Cardiac muscle cell (in vitro differentiated cells and primary cell): ENCODE results near the gene WNT4. TPM values are rescaled to one million over a fixed set of nuclear protein-coding genes. Genes with fewer than 3 reads are reported as not detected.

ENCODE experiments used
- DNase-seq, 2 donors: peaks; one replicate each; pipeline versions ENCODE4 v3.0.0 to v3.0.0-alpha.2; 2010 to 2017; ENCODE audit warnings: low read depth in 1 of 2, low spot score in 1 of 2
- H3K27ac ChIP-seq: fragments of 200-600 bp; sonication (generic); 2 replicates; pipeline ENCODE4 v1.5.1; 2016
- H3K27me3 ChIP-seq: fragments of 200-600 bp; sonication (generic); 2 replicates; pipeline ENCODE4 v1.6.0; 2016; ENCODE audit warnings: control low read depth
- H3K36me3 ChIP-seq: fragments of 200-600 bp; sonication (generic); 2 replicates; pipeline ENCODE4 v1.5.1; 2016; ENCODE audit warnings: control low read depth
- H3K4me1 ChIP-seq: fragments of 200-600 bp; sonication (generic); 2 replicates; pipeline ENCODE4 v1.8.1; 2017; ENCODE audit warnings: low read depth, mild to moderate bottlenecking, mixed run types
- H3K4me3 ChIP-seq: fragments of 200-600 bp; sonication (generic); 2 replicates; pipeline ENCODE4 v1.5.1; 2016; ENCODE audit warnings: mild to moderate bottlenecking
- H3K9me3 ChIP-seq: fragments of 200-600 bp; sonication (generic); 2 replicates; pipeline ENCODE4 v1.5.1; 2017; ENCODE audit warnings: low read depth, mild to moderate bottlenecking, control low read depth
- polyA plus RNA-seq: library from polyadenylated mRNA; unstranded; fragments of >200 nt; fragmentation: Nextera tagmentation; extraction: Ambion mirVana; gene quantifications from 2 replicates; pipeline ENCODE4 v1.2.1, GENCODE V29; 2016
- total RNA-seq: library from RNA; depleted of rRNA; stranded (reverse); fragments of >200 nt; gene quantifications from 2 replicates; pipeline ENCODE4 v1.2.3, GENCODE V29; 2016
- TF ChIP-seq, protein P1 (sequence below): IDR thresholded peaks from 2 replicates; pipeline ENCODE4 v1.5.1; 2012; ENCODE audit warnings: low read depth, mild to moderate bottlenecking, low read length

WNT4 gene
- total and polyA plus RNA-seq, 2 experiments from 2014 or later = not detected

DNA sequence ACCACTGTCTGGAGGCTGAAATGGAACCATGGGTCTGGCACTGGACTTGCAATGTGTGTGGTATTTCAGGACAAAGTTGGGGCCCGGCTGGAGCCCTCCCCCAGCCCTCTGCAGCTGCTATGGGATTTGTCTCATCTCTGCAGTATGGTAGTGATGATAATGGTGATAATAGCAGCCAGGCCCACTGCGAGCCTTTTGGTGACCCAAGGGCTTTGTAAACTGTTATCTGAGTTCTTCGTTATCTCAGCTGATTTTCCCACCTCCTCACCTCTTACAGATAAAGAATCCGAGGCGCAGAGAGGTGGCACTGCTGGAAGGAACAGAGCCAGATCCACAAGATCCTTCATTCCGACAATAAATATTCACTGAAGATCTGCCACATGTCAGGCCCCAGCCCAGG is 11.7 kb upstream of the WNT4 start:
- Histone ChIP-seq H3K36me3 (no peaks in the 10 kb centered on the region), H3K27ac (no peak overlapping the region), H3K4me3 (no peak overlapping the region), H3K4me1 (peaks cover 10% of the 10 kb centered on the region), H3K9me3 (no peaks in the 10 kb centered on the region), H3K27me3 (peaks cover 36% of the 10 kb centered on the region)
- no peak for DNase-seq
- TF ChIP-seq, protein P1, sequence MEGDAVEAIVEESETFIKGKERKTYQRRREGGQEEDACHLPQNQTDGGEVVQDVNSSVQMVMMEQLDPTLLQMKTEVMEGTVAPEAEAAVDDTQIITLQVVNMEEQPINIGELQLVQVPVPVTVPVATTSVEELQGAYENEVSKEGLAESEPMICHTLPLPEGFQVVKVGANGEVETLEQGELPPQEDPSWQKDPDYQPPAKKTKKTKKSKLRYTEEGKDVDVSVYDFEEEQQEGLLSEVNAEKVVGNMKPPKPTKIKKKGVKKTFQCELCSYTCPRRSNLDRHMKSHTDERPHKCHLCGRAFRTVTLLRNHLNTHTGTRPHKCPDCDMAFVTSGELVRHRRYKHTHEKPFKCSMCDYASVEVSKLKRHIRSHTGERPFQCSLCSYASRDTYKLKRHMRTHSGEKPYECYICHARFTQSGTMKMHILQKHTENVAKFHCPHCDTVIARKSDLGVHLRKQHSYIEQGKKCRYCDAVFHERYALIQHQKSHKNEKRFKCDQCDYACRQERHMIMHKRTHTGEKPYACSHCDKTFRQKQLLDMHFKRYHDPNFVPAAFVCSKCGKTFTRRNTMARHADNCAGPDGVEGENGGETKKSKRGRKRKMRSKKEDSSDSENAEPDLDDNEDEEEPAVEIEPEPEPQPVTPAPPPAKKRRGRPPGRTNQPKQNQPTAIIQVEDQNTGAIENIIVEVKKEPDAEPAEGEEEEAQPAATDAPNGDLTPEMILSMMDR = no peak

DNA sequence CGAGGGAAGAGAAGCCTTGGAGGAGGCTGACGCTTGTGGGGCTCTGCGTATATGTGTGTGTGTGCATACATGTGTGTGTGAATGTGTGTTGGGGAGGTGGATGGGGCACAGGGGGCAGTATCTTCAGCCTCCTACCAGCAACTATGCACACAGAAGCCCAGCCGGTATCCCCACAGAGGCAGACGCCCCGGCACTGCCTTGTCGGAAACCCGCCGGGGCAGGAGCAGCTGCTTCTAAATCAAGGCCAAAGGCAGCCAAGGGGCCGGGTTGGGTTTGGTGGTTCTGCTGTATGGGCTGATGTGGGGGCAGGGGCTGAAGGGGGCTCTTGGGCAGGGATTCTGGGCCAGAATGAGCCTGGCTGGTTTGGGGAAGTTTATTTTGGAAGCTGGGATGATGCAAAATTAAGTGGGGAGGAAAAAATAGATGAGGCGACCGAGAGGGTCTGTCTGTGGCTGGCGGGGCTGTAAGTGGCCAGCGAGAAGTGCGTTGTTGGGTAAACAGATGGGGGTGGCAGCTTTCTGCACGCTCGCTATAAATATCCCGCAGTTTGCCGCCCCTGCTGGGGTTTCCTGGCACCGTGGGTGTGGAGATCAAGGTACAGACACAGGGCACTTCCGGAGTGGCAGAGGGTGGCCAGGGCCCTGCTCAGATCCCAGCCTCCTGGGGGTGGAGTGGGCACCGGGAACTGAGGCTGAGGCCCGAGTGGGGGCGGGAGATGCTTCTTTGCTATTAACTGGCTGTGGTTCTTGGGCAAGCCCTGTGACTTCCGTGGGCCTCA is 11.0 kb upstream of the WNT4 start:
- H3K36me3 ChIP-seq = no peaks in the 10 kb centered on the region
- DNase-seq = no peak
- no peaks in the 10 kb centered on the region for H3K9me3 ChIP-seq
- H3K4me3 ChIP-seq = no peak overlapping the region
- peaks cover 40% of the 10 kb centered on the region for H3K27me3 ChIP-seq
- peaks cover 10% of the 10 kb centered on the region for H3K4me1 ChIP-seq
- H3K27ac ChIP-seq = no peak overlapping the region
- TF ChIP-seq, protein P1 = no peak

DNA sequence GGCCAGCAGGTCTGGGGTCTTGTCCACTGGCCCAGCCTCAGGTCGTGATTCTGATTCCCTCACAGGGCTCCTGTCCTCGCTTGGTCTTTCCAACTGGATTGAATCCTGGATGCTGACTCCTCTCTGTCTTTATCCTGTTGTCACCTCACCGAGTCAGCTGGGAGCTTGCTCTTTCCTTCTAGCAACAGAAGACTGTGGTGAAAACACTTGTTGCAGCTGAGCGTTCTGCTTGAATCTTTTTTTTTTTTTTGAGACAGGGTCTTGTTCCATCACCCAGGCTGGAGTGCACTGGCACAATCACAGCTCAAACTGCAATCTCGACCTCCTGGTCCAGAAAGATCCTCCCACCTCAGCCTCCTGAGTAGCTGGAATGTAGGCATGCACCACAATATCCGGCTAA is 8.0 kb upstream of the WNT4 start:
- H3K36me3 ChIP-seq = no peaks in the 10 kb centered on the region
- no peaks in the 10 kb centered on the region for H3K9me3 ChIP-seq
- TF ChIP-seq, protein P1 = no peak
- no peak overlapping the region for H3K4me3 ChIP-seq
- H3K27ac ChIP-seq = no peak overlapping the region
- peaks cover 49% of the 10 kb centered on the region for H3K27me3 ChIP-seq
- DNase-seq = no peak
- peaks cover 10% of the 10 kb centered on the region for H3K4me1 ChIP-seq

DNA sequence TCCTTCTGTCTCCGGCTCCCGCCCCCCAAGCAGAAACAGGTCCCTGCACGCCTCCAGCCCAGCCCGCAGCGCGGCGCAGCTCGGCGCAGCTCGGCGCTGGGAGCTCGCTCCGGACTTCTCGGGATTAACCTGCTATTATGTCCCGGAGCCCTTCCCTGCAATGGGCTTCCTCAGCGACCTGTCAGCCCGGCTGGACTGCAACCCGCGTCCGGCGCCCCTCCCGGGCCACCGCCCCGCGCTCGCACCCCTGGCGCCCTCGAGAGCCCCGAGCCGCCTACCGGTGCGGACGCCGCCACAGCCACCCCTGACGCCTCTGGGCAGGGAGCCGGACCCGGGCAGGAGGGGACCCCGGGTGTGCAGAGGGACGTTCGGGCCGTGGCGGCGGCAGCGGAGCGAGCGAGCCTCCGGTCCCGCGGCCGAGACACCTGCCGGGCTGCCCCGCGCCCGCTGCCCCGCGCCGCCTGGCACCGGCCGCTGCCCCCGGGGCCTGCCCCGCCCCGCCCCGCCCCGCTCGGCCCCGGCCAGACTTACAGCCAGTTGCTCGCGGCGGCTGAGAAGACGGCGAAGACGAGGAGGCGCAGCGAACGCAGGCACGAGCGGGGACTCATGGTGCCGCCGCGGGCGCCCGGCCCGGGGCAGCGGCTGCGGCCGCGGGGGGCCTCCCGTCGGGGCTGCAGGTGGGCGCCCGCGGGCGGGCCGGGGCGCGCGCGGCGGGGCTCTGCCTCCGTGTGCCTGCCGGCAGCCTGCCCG is 407 bp downstream of the WNT4 start:
- TF ChIP-seq, protein P1 = no peak
- DNase-seq = peak in 1 of 2 donors; percentile 53
- H3K4me1 ChIP-seq = no peaks in the 10 kb centered on the region
- no peaks in the 10 kb centered on the region for H3K9me3 ChIP-seq
- H3K27ac ChIP-seq = no peak overlapping the region
- no peaks in the 10 kb centered on the region for H3K36me3 ChIP-seq
- H3K4me3 ChIP-seq = peak overlapping the region; percentile 50
- H3K27me3 ChIP-seq = peaks cover 88% of the 10 kb centered on the region

DNA sequence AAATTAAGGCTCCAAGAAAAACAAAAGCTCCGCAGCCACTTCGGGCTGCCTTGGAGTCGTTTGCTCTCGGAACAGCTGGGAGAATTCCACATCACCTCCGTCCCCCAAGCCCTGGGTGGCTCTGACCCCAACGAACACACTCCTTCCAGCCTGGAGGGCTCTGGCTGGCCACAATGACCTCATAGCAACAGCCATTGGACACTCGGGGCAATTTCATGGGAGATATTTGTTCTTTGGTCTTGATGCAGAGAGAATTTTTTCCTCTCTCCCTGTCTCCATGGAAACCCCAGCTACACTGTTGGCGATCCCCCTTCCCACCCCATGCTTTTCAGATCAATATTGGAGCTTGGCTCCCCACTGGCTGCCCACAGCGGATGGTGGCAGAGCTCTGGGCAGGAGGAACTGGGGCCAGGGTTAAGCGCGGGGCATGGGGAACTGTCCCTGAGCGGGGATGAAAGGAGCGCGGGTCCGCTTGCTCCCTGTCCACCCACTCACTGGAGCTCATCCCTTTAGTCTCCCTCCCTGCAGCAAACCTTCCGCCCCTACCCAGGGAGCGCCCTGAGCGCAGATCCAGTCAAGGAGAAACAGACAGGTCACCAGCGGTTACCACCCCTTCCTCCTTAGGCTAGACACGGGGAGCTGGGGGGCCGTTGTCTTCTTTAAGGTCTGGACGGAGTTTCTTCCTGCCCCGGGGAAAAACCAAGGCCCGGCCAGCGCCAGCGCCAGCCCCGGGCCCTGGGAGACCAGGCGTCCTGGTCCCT is 1.2 kb downstream of the WNT4 start:
- Histone ChIP-seq H3K4me3 (peak overlapping the region; percentile 50), H3K36me3 (no peaks in the 10 kb centered on the region), H3K27ac (no peak overlapping the region), H3K27me3 (peaks cover 91% of the 10 kb centered on the region), H3K9me3 (no peaks in the 10 kb centered on the region), H3K4me1 (peaks cover 5% of the 10 kb centered on the region)
- peak in 1 of 2 donors; percentile 12 for DNase-seq
- TF ChIP-seq, protein P1 = no peak
